ELR (cell line): Measurements from ENCODE around the gene CCL19.
A peak's percentile ranks its signal among the peaks of the same experiment; 100 is the strongest.

Source experiments
- DNase-seq: peaks from one replicate; pipeline ENCODE4 v3.0.0-alpha.2; 2015; ENCODE audit warnings: low read depth

The CCL19 gene

DNA sequence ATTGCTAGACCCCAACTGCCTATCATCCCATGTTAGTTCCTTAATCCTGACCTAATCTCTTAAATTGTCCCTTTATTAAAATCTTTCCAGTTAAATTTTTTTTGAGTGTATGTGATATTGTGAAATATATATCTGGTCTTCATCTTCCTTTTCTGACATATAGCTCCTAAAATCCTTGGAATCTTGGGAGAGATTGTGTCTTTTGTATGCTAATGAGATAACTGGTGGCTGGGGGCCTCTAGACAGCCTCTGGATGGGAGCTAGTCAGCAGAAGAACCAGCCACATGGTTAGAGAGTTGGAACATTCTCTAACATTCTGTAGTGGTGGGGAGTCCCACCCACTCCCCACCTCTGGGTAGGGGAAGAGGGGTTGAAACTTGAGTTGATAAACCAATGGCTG lies 3.7 kb upstream of the CCL19 start:
- DNase-seq = no peak

DNA sequence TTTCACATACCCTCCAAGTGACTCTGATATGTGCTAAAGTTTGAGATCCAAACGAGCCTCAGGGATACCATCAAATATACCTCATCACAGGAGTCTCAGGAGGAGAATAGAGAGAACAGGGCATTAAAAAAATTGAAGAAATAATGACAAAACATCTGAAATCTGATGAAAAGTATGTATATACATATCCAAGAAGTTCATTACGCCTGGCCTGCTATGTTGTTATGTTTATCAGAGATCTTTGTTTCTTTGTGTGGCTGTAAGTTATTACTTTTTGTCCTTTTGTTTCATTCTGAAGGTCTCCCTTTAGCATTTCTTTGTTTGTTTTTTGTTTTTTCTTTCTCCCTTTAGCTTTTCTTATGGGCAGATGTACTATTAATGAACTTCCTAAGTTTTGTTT lies 2.5 kb upstream of the CCL19 start:
- no peak for DNase-seq

DNA sequence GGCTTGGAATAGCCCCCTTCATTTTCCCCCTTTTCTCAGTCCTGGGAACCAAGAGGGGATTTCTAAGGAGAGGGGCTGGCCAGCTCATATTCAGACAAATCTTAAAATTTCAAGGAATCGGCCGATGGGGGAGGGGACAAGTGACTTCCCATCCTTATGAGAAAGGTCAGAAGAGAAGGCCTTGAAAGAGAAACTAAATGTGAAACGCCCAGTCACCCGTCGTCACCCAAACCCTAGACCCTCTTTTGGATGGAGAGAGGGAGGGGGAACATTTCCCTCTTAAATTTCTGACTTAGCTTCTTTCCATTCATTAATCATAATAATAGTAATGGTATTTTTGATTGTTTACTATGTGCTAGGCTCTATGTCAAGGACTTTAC lies 850 bp upstream of the CCL19 start:
- no peak for DNase-seq

DNA sequence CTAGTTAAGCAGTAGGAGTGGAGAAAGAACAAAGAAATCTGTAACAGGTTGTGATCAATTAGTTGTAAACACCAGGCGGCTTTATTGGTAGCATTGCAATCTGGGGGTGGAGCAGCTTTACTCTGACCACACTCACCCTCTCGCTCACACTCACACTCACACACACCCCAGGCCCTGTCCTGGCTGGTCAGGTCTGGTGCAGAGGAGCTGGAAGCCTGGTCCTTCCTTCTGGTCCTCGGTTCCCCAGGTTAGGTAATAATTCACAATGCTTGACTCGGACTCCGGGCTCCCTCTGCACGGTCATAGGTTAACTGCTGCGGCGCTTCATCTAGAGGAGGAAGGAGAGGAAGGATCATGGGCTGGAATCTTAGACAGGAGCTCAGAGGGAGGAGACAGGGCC lies 1.6 kb downstream of the CCL19 start:
- DNase-seq = no peak

DNA sequence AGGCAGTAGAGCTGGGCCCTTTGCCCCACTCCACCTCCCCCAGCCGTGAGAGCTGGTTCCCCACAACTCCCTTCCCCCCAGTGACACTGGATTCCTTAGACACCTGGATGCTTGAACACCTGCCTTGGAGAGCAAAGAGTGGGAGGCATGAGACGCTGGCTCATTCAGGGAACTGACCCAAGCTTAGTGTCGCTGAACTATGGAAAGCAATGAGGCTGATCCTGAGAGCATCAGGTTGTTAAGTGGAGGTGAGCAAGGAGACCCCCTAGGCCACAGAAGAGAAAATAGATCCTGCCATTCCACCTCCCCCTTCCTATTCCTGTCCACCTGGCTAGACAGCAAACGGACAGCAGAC lies 2.0 kb downstream of the CCL19 start:
- DNase-seq = no peak

DNA sequence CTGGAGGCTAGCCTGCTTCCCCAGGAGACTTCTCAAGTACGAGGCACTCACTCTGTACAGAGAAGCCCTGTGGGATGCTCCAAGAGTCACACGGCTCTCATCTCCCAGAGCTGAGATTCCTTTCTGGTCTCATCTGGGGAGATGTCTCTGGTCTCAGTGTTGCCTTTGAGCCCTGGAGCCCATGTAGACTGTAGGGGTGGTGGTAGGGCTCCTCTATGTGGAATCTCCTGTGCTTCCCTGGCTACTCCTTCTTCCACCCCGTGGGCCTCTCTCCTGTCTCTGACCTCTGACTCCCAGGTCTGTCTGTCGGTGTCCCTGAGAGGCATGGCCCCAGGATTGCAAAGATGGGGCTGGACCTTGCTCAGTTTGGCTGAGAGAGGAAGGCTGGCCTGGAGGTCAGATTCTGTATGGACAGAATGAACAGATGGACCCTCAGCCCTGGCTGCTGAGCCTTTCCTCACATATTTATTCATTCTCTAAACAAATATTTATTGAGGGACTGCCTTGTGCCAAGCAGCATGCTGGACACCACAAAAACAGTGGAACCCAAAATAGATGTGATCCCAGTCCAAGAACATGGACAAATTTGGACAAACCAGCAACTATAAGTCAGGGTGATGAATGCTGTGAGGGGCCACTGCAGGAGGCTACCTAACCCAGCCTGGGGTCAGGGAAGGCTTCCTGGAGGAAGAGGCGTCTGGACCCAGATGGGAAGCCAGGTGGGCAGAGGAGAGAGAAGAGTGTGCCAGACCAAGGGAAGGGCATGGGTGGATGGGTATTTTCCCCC lies 2.6 kb downstream of the CCL19 start:
- no peak for DNase-seq

DNA sequence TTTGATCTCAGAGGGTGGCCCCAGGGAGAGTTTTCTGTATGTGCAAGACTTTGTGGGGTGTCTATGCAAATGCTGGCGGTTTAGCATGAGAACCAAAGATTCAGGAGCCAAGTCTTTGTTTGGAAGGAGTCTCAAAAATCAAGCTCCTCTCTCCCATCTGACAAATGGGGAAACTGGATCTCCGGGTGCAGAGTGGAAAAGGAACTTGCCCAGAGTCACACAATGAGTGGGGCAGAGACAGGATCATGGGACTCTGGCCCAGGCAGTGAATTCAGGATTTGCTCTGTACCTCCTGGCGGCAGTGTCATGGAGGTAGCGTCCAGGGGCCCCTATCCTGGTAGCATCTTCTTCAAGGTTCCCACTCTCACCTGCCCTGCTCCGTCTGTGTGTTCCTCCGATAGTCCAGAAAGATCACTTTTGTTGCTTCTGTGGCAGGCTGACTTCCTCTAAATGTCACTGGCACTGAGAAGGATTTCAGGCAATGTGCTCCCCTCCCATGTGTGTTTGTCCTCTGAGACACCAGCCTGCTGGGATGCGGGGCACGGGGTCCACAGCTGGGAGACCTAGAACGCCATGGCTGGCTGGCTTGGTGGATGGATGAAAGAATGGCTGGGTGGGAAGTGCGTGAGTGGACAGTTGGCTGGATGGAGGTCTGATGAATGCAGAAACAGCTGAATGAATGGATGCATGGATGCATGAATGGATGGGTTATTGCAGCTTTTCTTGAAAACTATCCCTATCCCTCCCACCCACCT lies 3.6 kb downstream of the CCL19 start:
- DNase-seq = no peak

DNA sequence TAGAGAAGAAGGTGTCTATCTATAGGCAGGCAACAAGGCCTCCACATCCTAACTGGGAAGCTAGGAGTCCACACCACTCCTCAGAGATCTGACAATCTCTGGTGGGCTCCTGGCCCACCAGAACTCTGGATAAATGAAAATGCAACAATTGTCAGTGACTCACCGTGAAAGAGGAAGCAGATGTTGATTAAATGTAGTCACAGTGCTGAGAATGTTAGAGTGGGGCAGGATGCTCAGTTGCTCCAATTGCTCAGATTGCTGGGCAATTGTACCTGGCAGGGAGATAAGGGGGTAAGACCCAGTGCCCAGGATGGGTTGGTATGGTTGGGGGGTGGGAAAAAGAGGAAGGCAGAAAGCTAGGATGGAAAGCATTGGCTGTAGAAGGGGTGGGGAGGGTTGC lies 4.3 kb downstream of the CCL19 start:
- DNase-seq = peak; percentile 6

DNA sequence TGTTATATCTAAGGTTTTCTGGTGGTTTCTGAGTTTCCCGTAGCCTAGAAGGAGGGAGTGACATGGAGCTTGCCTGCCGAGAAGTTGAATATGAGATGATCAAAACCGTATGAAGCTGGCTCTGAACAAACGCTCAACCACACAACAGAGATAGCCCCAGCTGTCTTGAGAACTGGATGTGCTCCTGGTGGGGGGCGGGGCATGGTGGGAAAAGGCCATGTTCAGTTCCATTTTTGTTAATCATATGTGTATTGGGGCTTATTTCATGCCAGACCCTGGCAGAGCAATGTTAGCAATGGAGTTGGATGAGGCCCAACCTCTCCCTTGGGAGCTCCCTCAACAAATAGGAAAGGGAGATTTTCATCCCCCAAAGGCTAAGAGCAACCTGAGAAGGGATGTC lies 4.8 kb downstream of the CCL19 start:
- no peak for DNase-seq

DNA sequence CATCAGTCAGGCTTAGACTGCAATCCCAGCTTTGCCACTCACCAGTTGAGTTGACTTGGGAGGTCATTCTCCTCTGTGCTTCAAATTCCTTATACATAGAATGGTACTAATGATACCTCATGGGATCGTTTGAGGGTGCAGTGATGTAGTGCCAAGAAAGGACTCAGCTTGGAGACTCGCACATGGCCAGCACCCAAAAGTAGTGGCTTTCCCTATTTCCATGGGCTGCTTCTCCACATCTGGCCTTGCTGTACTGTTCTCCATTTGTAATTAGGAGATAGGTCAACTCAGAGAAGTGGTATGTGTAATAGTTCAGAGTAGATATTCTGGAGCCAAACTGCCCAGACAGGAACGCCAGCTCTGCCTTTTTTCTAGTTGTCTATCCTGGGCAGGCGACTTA lies 5.5 kb downstream of the CCL19 start:
- DNase-seq = no peak

DNA sequence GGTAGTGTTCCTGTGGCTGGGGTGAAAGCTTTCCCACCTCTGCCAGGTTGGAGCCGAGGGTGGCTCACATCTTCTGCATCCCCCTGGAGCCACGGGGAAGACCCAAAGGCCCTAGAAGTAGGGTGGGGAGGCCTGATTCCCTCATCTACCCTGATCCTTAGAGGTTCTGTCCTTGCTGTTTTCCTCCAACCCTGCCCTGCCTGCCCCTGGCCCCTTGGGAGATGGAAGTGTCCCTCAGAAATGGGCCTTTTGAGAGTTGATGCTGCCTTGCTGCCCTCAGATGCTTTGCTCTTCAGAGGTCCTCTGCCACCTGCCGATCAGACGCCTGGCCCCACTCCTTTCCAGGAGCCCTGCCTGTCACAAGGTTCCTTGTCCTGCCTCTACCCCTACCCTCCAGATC lies 6.3 kb downstream of the CCL19 start:
- no peak for DNase-seq

DNA sequence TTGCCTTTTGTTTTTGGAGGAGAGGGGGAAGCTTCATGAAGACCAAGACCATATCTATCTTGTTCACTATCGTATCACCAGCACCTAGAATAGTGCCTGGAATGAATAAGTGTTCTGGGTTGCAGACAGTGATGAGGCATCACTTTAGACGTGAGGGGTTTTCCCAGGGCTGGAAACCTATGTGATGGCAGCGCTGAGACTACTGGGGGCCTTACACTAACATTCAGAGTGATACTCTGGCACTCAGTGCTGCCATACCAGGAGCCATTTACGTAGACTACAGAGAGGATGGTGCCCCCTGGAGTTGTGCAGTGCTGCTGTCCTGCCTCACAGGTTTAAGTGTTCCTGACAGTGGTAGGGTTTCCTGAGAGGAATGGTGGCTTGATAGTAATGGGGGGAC lies 6.9 kb downstream of the CCL19 start:
- DNase-seq = no peak

DNA sequence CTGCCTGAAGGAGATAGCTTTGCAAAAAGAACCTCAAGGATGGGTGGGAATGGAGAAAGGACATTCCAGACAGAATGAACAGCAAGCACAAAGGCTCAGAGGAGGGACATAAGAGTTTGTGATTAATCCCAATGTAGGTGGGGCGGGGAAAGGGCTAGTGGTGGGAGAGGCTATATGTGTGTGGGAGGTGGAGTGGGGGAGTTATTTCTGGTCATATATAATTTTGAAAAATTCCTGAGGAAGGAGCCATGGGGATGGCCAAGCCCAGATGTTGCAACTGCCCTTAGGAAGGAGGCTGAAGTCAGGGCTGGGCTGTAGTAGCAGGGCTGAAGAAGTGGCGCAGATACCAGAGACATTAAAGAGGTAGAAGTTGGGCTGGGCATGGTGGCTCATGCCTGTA lies 15.2 kb downstream of the CCL19 start:
- DNase-seq = no peak

DNA sequence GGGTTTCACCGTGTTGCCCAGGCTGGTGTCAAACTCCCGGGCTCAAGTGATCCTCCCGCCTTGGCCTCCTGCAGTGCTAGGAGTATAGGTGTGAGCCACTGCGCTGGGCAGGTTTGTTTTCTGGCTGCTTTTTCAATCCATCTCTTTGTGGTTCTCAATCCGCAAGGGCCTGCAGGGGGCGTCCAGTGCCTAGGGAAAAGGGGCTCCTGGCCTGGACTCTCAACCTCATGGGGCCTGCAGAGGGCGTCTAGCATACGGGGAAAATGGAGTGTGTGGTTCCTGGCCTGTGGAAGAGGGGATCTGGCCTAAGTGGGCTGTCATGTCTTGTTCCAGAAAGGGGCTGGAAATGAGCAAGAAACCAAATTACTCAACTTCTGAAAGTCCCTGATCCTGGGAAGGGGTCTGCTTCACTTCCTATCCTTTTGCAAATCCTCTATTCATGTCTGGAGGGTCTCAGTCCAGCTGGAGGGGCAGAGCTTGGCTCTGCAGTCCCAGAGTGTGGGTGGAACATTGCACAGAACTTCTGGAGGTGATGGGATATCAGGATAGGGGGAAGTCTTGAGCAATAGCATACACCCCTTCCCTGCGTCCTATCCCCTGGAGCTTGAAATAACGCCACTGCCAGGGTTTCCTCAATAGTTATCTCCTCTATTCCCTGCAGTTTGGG lies 15.9 kb downstream of the CCL19 start:
- peak; percentile 85 for DNase-seq

DNA sequence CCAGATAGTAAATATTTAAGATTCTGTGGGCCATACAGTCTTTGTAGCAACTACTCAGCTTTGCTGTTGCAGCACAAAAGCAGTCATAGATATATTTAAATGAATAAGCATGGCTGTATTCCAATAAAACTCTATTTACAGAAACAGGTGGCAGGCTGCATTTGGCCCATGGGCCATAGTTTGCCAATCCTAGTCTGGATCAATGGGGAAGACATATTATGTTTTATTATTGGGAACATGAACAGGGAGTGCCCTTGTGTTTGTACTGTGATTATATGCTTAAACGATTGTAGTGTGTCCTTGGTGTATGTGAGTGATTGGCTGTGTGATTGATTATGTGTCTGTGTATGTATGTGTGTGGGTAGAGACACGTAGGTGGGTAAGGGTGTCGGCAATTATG lies 16.6 kb downstream of the CCL19 start:
- no peak for DNase-seq

DNA sequence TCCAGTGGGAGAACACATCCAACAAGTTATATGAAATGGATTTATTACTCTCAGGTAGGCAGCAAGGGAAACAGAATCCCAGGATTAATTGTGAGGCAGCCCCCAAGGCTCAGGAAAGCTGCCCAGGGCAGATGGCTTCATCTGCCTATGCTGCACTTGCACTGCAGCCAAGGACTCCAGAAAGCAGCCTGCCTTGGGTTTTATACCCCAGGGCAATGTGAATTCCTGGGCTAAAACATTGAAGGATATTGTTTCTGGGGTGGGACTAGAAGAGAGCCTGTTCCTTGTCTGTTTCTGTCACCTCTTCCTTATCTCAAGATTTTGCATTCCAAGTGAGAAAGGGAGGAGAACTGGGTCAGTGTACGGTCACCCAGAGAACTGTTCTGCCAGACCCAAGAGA lies 19.8 kb downstream of the CCL19 start:
- no peak for DNase-seq

DNA sequence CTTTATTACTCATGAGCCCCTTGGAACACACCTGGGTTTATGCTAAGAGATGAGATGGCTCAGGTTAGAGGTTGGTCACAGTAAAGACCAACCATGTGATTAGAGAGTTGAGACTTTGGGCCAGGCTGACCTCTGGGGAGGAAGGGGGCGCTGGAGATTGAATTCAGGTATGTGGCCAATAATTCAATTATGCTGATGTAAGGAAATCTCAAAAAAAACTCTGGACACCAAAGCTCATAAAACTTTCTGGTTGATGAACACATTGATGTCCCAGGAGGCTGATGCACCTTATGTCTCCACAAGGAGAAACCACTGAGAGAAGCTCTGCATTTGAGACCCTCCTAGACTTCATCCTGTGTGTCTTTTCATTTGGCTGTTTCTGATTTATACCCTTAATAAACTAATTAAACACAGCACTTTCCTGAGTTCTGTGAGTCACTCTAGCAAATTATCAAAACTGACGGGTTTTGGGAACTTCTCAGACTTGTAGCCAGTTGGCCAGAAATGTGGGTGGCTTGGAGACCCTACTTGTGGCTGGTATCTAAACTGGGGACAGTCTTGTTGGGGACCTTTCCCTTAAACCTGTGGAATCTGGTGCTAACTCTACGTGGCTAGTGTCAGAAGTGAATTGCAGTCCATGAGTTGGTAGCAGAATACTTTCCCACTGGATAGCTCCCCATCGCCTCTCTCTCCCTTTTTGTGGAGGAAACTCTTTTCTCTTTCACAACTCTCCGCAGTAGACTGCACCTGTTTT lies 21.1 kb downstream of the CCL19 start:
- DNase-seq = no peak

DNA sequence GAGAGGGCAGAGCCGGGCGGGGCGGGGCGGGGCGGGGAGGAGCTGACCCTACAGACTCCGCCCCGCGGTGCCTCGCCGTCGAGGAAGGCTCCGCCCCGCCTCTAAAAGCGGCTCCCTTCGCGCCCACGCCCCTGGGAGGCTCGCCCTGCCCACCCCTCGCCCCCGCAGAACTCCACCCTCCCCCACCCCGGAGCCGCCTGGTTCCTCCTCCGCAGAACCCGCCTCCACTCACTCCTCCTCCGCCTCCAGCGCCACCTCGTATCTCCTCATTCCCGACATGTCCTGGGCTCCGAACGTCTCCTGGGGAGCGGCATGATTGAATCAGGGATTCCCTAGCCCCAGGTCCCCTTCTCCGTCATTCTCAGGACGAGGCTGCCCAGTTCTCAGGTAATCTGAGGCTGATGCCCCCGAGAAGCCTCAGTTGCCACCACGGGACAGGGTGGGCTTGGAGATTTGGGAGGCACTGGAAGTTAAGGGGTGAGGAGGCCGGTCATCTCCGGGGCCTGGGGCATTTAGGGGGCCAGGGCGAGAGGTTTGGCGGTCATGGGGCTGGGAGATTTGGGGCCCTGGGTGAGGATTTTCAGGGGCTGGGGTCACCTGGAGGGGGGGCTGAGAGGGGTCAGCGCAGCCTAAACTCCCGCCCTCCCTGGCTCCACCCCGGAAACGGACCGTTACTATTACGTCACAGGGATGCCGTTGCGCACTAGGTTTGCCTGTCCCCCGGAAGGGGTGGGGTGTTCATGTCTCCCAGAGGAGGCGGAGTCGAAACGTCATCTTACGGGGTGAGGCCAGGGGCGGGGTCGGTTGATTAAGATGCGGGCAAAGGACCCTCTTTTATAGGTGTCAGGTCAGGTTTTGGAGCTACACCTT lies 25.5 kb downstream of the CCL19 start:
- DNase-seq = peak; percentile 97

DNA sequence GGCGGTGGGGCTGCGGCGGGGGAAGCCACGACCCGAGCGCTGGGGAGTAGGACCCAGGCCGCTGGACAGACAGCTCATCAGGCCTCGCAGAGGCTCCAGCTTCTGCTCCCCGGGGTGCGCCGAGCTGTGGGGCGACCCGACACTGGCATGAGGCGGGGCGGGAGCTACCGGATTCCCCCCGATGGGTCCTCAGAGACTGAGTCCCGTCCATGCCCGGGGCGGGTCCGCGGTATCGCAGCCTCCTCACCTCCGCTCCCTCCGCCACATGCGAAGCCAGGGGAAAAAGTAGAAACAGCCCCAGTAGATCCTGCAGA lies 26.1 kb downstream of the CCL19 start:
- DNase-seq = no peak

DNA sequence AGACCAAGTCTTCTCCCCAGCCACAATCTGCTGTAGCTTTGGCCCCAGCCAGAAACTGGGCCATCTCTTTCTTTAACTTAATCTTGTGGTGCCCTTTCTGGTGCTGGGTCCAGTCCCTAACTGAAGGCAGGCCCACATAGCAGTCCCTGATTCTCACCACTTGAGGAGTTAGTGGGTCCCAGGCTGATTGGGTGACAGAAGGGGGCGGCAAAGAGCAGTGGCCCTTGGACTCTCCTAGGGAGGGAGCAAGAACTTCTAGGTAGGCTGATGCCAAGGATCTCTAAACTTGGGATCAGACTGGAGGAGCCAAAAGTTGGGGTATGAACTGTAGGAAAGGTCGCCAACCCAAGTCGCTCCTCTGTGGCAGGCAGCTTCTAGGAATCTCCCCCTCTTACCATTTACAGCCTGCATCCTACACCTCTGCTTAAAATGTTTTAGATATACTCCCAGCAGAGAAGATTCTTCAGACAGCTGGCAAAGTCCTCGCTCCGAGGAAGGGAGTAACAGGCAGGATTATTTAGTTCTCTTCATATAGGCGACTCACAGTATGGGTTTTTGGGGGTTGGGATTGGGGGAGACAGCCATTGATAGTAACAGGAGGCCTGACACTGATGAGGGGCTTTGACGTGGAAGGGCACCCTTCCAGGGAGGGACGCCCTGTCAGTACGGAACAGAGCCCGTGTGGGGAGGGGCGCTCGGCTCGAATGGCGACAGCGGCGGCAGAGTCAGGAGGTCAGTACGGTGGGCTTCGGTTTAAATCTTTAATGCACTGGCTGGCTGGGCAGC lies 26.6 kb downstream of the CCL19 start:
- DNase-seq = peak; percentile 85

DNA sequence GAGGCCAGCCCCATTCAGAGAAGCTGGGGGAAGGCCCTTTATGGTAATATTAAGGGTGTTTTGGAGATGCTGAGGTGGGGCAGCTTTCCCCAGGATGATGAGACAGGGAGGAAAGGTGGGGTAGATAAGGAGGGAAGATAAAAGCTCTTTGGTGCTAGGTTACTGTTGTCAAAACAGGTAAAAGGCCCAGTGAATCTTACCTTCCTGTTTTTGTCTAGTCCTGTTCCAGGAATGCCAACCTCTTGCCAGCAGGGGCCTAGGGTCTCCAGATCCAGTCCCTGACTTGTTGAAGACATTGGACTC lies 27.8 kb downstream of the CCL19 start:
- no peak for DNase-seq
